Loucy (cell line): Measurements from ENCODE around the gene CDH15.

Source experiments
- H2AFZ ChIP-seq: fragments of 200-600 bp; sonication (generic); 2 replicates; pipeline ENCODE4 v1.6.0; 2016; ENCODE audit warnings: antibody characterized with exemption, mild to moderate bottlenecking, low read length, moderate library complexity
- H3F3A ChIP-seq: fragments of 200-600 bp; 2 replicates; pipeline ENCODE4 v1.6.0; 2016; ENCODE audit warnings: antibody characterized with exemption, low read depth, mild to moderate bottlenecking
- H3K27me3 ChIP-seq: fragments of 200-600 bp; sonication (generic); 2 replicates; pipeline ENCODE4 v1.6.1; 2014; ENCODE audit warnings: low read length, mild to moderate bottlenecking; ENCODE audit not compliant: insufficient read depth, poor library complexity, severe bottlenecking
- H3K36me3 ChIP-seq: fragments of 200-600 bp; sonication (generic); 2 replicates; pipeline ENCODE4 v1.6.1; 2016; ENCODE audit warnings: low read length; ENCODE audit not compliant: insufficient read depth
- H3K4me1 ChIP-seq: fragments of 200-600 bp; sonication (generic); 2 replicates; pipeline ENCODE4 v1.5.1; 2014; ENCODE audit warnings: low read length, mild to moderate bottlenecking; ENCODE audit not compliant: insufficient read depth, poor library complexity, severe bottlenecking
- H3K4me2 ChIP-seq: fragments of 200-600 bp; sonication (generic); 2 replicates; pipeline ENCODE4 v1.6.0; 2014; ENCODE audit warnings: antibody characterized with exemption, low read length, low read depth, mild to moderate bottlenecking; ENCODE audit not compliant: poor library complexity, severe bottlenecking
- H3K4me3 ChIP-seq: fragments of 200-600 bp; sonication (generic); 2 replicates; pipeline ENCODE4 v1.5.1; 2014; ENCODE audit warnings: low read length, mild to moderate bottlenecking, mixed read lengths; ENCODE audit not compliant: poor library complexity, severe bottlenecking
- H3K79me2 ChIP-seq: fragments of 200-600 bp; sonication (generic); 2 replicates; pipeline ENCODE4 v1.6.1; 2014; ENCODE audit warnings: low read length; ENCODE audit not compliant: insufficient read depth
- H3K9ac ChIP-seq: fragments of 200-600 bp; sonication (generic); 2 replicates; pipeline ENCODE4 v1.6.0; 2014; ENCODE audit warnings: mild to moderate bottlenecking, low read depth, low read length, moderate library complexity; ENCODE audit not compliant: poor library complexity, severe bottlenecking
- H3K9me2 ChIP-seq: fragments of 200-600 bp; sonication (generic); replicated peaks from 2 replicates; pipeline ENCODE4 v1.6.1; 2016; ENCODE audit warnings: low read depth, low read length, mixed read lengths
- H3K9me3 ChIP-seq: fragments of 200-600 bp; sonication (generic); 2 replicates; pipeline ENCODE4 v1.6.1; 2014; ENCODE audit warnings: mild to moderate bottlenecking, antibody characterized with exemption, low read length, low read depth; ENCODE audit not compliant: insufficient read depth
- H4K20me1 ChIP-seq: fragments of 200-600 bp; sonication (generic); 2 replicates; pipeline ENCODE4 v1.6.0; 2014; ENCODE audit warnings: antibody characterized with exemption, low read length, mild to moderate bottlenecking; ENCODE audit not compliant: insufficient read depth, poor library complexity, severe bottlenecking
- EZH2phosphoT487 ChIP-seq: fragments of 200-600 bp; IDR thresholded peaks from 2 replicates; pipeline ENCODE4 v1.6.1; 2018; ENCODE audit warnings: antibody characterized with exemption, mild to moderate bottlenecking, moderate library complexity, borderline replicate concordance
- TF ChIP-seq, protein P1 (sequence below): fragments of 200-600 bp; sonication (generic); conservative IDR thresholded peaks from 2 replicates; pipeline ENCODE4 v1.5.1; 2014; ENCODE audit warnings: mild to moderate bottlenecking, antibody characterized with exemption, low read length

The CDH15 gene

DNA sequence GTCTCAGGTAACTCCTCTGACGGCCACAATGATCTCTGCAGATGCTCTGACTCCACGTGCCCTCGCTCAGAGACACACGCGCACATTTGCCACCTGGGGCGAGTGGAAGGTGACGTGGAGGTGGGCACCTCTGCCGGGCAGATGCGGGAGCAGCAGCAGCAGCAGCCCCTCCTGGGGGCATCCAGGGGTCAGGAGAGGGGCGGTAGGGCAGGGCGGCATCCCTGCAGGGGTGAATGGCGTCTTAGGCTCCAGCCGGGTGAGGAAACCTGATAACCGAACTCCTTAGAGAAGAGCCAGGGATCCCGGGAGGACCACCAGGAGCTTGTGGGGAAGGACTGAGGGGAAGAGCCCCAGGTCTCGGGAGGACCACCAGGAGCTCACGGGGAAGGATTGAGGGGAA, 34.6 kb upstream of the CDH15 start:
- TF ChIP-seq, protein P1, sequence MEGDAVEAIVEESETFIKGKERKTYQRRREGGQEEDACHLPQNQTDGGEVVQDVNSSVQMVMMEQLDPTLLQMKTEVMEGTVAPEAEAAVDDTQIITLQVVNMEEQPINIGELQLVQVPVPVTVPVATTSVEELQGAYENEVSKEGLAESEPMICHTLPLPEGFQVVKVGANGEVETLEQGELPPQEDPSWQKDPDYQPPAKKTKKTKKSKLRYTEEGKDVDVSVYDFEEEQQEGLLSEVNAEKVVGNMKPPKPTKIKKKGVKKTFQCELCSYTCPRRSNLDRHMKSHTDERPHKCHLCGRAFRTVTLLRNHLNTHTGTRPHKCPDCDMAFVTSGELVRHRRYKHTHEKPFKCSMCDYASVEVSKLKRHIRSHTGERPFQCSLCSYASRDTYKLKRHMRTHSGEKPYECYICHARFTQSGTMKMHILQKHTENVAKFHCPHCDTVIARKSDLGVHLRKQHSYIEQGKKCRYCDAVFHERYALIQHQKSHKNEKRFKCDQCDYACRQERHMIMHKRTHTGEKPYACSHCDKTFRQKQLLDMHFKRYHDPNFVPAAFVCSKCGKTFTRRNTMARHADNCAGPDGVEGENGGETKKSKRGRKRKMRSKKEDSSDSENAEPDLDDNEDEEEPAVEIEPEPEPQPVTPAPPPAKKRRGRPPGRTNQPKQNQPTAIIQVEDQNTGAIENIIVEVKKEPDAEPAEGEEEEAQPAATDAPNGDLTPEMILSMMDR, result no peak
- TF ChIP-seq EZH2phosphoT487, result no peak
- Histone ChIP-seq H3K4me1 (no peaks in the 10 kb centered on the region), H3K4me3 (no peak overlapping the region), H2AFZ (no peak overlapping the region), H3K79me2 (no peaks in the 10 kb centered on the region), H3K4me2 (no peak overlapping the region), H3K9ac (no peak overlapping the region), H3K9me2 (no peaks in the 10 kb centered on the region), H3F3A (no peaks in the 10 kb centered on the region), H4K20me1 (no peaks in the 10 kb centered on the region), H3K9me3 (no peaks in the 10 kb centered on the region), H3K36me3 (no peaks in the 10 kb centered on the region), H3K27me3 (no peaks in the 10 kb centered on the region)

DNA sequence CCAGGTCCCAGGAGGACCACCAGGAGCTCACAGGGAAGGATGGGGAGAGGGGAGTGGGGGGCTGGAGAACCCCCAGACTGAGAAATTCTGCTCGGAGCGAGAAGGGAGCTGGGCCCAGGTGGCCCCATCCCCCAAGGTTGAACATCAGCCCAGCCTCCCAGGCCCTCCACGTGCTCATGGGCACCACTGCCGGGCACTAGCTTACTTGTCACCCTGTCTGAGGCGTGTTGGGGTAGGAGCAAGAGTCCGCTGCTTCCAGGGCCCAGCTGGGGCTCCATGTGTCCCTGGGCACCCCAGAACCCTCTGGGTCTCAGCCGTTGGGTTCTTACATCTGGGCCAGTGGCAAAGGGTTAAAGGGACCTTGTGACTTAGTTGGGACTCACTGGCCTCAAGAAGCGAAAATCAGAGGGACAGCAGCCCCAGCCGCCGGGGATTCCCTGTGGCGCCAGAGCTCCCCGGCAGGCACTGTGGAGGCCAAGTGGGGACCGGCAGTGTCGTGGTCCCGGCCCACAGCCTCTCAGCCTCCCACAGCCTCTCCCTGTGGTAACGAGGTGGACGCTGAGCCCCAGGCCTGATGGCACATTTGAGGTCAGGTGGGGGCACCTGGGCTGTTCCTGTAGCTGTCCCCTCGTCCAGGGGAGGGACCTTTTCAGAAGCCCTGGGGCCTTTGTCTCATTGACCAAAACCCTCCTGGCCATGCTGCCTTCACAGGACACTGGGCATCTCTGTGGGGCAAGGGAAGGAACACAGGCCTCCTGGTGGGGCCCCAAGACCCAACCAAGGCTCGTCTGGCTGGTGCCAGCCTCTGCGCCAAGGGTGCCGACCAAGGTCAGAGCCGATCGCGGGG, 33.7 kb upstream of the CDH15 start:
- Histone ChIP-seq H3F3A (no peaks in the 10 kb centered on the region), H3K9ac (no peak overlapping the region), H2AFZ (no peak overlapping the region), H3K27me3 (no peaks in the 10 kb centered on the region), H3K9me3 (no peaks in the 10 kb centered on the region), H4K20me1 (no peaks in the 10 kb centered on the region), H3K4me2 (no peak overlapping the region), H3K4me1 (no peaks in the 10 kb centered on the region), H3K36me3 (no peaks in the 10 kb centered on the region), H3K79me2 (no peaks in the 10 kb centered on the region), H3K9me2 (no peaks in the 10 kb centered on the region), H3K4me3 (no peak overlapping the region)
- TF ChIP-seq, protein P1, result no peak
- TF ChIP-seq EZH2phosphoT487, result no peak

DNA sequence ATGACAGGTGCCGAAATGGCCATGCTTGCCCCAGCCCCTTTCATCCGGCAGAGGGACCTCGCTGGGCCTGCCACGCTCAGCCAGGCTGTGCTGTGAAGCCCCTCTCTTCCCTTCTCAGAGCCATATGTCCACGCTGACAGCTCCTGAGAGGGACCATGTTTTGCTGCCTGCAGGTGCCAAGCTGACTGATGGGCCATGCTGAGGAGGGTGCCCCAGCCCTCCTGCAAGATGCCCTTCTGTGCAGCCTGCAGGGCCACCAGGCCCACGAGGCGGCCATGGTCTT, 33.1 kb upstream of the CDH15 start:
- Histone ChIP-seq H3K9me3 (no peaks in the 10 kb centered on the region), H2AFZ (no peak overlapping the region), H3K9me2 (no peaks in the 10 kb centered on the region), H3K79me2 (no peaks in the 10 kb centered on the region), H3K9ac (no peak overlapping the region), H3F3A (no peaks in the 10 kb centered on the region), H3K4me3 (no peak overlapping the region), H3K4me2 (no peak overlapping the region), H3K27me3 (no peaks in the 10 kb centered on the region), H3K36me3 (no peaks in the 10 kb centered on the region), H4K20me1 (no peaks in the 10 kb centered on the region), H3K4me1 (no peaks in the 10 kb centered on the region)
- TF ChIP-seq EZH2phosphoT487, result no peak
- TF ChIP-seq, protein P1, result no peak
